AG09309 (cell line): ENCODE results near the gene TRERF1.
"Not testable (repeated sequence)": the region's sequence is repeated elsewhere in the genome, so short reads cannot be mapped to it uniquely, and the experiment has no call there.

Experiments
- DNase-seq: peaks from one replicate; pipeline ENCODE4 v3.0.0-alpha.2; 2010; ENCODE audit warnings: low read depth
- H3K4me3 ChIP-seq: 2 replicates; pipeline ENCODE4 v1.5.1; 2011; ENCODE audit warnings: mild to moderate bottlenecking, low read depth, low read length, moderate library complexity; ENCODE audit not compliant: control insufficient read depth
- TF ChIP-seq, protein P1 (sequence below): IDR thresholded peaks from 2 replicates; pipeline ENCODE4 v1.5.1; 2011; ENCODE audit warnings: mild to moderate bottlenecking, low read depth, low read length, inconsistent platforms; ENCODE audit not compliant: insufficient read depth, control insufficient read depth; ENCODE audit errors: missing control alignments

TRERF1 gene

DNA sequence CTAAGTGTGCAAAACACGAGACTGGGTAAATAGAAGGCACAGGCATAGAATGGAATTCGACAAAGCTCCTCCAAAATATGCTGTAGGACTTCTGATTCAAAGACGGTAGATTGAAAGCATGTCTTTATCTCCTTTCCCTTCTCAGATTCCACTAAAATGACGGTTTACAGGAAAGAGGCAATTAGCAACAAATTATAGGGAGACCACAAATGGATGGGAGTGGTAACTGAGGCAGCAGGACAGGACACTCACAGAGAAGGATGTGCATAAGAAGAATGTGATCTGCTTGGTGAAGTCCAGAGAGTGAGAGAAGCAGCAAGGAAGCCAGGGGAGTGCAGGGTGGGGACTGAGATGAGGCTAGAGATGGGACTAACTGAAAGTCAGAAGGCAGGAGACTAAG, 120.7 kb downstream of the TRERF1 start:
- no peak for DNase-seq
- H3K4me3 ChIP-seq: no peak overlapping the region
- TF ChIP-seq, protein P1, sequence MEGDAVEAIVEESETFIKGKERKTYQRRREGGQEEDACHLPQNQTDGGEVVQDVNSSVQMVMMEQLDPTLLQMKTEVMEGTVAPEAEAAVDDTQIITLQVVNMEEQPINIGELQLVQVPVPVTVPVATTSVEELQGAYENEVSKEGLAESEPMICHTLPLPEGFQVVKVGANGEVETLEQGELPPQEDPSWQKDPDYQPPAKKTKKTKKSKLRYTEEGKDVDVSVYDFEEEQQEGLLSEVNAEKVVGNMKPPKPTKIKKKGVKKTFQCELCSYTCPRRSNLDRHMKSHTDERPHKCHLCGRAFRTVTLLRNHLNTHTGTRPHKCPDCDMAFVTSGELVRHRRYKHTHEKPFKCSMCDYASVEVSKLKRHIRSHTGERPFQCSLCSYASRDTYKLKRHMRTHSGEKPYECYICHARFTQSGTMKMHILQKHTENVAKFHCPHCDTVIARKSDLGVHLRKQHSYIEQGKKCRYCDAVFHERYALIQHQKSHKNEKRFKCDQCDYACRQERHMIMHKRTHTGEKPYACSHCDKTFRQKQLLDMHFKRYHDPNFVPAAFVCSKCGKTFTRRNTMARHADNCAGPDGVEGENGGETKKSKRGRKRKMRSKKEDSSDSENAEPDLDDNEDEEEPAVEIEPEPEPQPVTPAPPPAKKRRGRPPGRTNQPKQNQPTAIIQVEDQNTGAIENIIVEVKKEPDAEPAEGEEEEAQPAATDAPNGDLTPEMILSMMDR: no peak

DNA sequence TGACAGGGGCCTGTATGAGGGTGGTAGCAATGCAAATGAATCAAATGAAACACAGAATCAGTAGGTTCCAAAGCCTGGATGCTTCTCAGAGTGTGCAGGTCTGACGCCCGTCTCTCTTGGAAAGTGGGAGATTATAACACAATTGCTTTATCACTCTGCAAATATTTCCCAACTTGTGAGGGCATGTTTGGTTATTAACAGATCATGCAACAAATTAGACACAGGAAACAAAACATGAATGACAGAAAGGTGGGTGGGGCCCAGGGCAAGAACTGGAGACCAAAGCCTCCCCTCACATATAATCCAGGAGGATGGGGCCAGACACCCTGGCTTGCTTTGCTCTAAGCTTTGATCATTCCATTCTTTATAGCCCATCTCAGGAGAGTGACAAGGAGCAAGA, 125.5 kb downstream of the TRERF1 start:
- H3K4me3 ChIP-seq: no peak overlapping the region
- no peak for DNase-seq
- TF ChIP-seq, protein P1: no peak

DNA sequence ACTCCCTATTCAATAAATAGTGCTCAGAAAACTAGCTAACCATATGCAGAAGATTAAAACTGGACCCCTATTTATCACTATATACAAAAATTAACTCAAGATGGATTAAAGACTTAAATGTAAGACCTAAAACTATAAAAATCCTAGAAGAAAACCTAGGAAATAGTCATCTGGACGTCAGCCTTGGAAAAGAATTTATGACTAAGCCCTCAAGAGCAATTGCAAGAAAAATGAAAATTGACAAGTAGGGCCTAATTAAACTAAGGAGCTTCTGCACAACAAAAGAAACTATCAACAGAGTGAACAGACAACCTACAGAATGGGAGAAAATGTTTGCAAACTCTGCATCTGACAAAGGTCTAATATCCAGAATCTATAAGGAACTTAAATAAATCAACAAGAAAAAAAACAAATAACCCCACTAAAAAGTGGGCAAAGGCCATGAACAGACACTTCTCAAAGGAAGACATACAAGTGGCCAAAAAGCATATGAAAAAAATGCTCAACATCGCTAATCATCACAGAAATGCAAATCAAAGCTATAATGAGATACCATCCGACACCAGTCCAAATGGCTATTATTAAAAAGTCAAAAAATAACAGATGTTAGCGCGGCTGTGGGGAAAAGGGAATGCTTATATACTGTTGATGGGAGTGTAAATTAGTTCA, 126.9 kb downstream of the TRERF1 start:
- not testable (repeated sequence) for H3K4me3 ChIP-seq, DNase-seq

DNA sequence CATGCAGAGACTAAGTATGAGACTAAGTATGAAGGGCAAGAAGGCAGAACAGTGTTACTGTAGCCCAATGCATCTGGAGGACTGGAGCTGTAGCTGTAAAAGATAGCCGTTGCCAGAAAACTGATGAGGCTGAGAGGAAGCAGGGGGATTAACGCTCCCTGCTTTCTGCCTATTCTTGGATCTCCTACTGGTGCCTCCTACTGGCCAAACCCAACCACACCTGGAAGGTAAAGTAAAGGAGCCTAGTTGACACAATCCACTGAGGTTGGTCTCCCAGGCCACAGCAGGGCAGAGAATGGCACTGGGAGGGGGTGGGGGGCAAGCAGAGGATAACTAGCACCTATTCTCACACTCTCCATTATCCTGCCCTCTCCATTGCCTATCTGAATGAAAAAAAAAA, 129.1 kb downstream of the TRERF1 start:
- TF ChIP-seq, protein P1: no peak
- no peak for DNase-seq
- no peak overlapping the region for H3K4me3 ChIP-seq

DNA sequence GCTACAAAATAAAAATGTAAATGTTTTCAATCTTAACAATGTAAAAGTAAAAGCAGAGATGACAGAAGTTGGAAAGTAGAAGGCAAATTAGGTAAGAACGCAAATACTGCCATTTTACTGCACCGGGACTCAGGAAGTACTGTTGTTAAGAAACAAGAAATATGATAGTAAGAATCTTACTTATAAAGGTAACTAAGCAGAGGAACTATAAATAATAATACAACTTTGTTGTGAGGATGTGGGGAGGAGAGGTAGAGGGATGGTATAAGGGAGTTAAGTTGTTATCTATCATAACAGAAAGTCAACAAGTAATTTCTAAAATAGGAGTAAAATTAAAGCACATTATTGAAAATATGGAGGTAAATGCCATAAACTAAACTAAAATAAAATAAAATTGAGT, 129.8 kb downstream of the TRERF1 start:
- H3K4me3 ChIP-seq: no peak overlapping the region
- TF ChIP-seq, protein P1: no peak
- no peak for DNase-seq

DNA sequence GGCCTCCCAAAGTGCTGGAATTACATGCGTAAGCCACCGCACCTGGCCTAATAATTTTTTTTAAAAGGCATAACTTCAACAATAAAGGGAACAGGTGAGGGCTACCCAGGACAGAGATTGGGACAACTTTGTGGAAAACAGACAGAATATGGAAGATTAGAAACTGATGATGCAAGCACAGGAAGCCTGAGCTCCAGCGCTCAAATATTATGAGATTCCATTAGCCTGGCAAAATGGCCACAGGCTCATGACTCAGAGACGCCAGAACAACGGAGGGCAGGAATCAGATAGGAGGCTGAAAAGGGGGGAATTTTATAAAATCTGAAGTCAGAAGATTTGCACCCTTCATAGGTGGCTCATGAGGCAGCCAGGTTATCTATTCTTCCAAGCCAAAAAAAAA, 131.0 kb downstream of the TRERF1 start:
- no peak overlapping the region for H3K4me3 ChIP-seq
- DNase-seq: no peak
- TF ChIP-seq, protein P1: no peak

DNA sequence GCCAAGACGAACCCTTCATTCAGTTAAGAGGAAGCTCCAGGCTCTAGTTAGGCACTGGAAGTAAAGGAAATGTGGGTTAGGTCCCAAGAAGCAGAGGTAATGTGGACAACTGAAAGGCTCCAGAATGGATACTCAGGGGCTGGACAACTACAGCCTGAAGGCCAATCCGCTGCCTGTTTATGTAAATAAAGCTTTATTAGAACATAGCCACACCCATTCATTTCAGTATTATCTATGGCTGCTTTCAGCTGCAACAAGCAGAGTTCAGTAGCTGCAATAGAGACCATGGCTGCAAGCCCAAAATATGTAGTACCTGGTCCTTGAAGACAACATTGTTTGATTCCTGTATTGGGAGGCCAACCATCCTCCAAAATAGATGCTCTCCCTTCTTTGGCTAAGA, 133.2 kb downstream of the TRERF1 start:
- TF ChIP-seq, protein P1: no peak
- no peak overlapping the region for H3K4me3 ChIP-seq
- DNase-seq: no peak
